HepG2 (cell line): Measurements from ENCODE around the gene EFNA2. TPM values are rescaled to one million over a fixed set of nuclear protein-coding genes. Genes with fewer than 3 reads are reported as not detected.

ENCODE experiments used
- ADNP ChIP-seq: sonication (generic); formaldehyde crosslinking; IDR thresholded peaks from 2 replicates; pipeline ENCODE4 v1.4.0; 2020; ENCODE audit warnings: missing genetic modification reagents
- BHLHE40 ChIP-seq: IDR thresholded peaks from 2 replicates; pipeline ENCODE4 v1.6.1; 2011; ENCODE audit warnings: low read length, improper control_type of control experiment
- CCAR2 ChIP-seq: fragments of 200-400 bp; formaldehyde crosslinking; optimal IDR thresholded peaks from 2 replicates; pipeline ENCODE3; 2018; ENCODE audit warnings: low read depth, mild to moderate bottlenecking, low read length, moderate library complexity
- DDIT3 ChIP-seq: sonication (generic); formaldehyde crosslinking; IDR thresholded peaks from 2 replicates; pipeline ENCODE4 v1.4.0; 2020; ENCODE audit warnings: mild to moderate bottlenecking, missing genetic modification reagents
- DNMT3B ChIP-seq: conservative IDR thresholded peaks from 2 replicates; pipeline ENCODE4 v1.6.1; 2016; ENCODE audit warnings: missing biosample characterization, control low read depth
- E2F1 ChIP-seq: sonication (generic); formaldehyde crosslinking; IDR thresholded peaks from 2 replicates; pipeline ENCODE4 v1.5.0; 2020; ENCODE audit warnings: missing genetic modification reagents
- MEIS2 ChIP-seq: sonication (generic); formaldehyde crosslinking; IDR thresholded peaks from 2 replicates; pipeline ENCODE4 v1.9.0; 2021; ENCODE audit warnings: mild to moderate bottlenecking, missing genetic modification reagents
- PCBP2 ChIP-seq: fragments of 200-400 bp; formaldehyde crosslinking; optimal IDR thresholded peaks from 2 replicates; pipeline ENCODE3; 2018; ENCODE audit warnings: low read length, low read depth; ENCODE audit not compliant: poor library complexity, severe bottlenecking
- PRDM15 ChIP-seq: sonication (generic); formaldehyde crosslinking; IDR thresholded peaks from 2 replicates; pipeline ENCODE4 v1.4.0; 2020; ENCODE audit warnings: missing genetic modification reagents
- RBM22 ChIP-seq: fragments of 200-400 bp; formaldehyde crosslinking; optimal IDR thresholded peaks from 2 replicates; pipeline ENCODE3; 2017; ENCODE audit warnings: mild to moderate bottlenecking, low read length, moderate library complexity
- SNAPC4 ChIP-seq: sonication (generic); formaldehyde crosslinking; IDR thresholded peaks from 2 replicates; pipeline ENCODE4 v1.4.0; 2020; ENCODE audit warnings: mild to moderate bottlenecking, missing genetic modification reagents
- SP2 ChIP-seq: sonication (generic); formaldehyde crosslinking; IDR thresholded peaks from 2 replicates; pipeline ENCODE4 v1.5.1; 2020; ENCODE audit warnings: mild to moderate bottlenecking, missing genetic modification reagents
- TRIM22 ChIP-seq: fragments of 450-650 bp; IDR thresholded peaks from 2 replicates; pipeline ENCODE4 v1.6.1; 2017
- ZFP1 ChIP-seq: IDR thresholded peaks from 2 replicates; pipeline ENCODE4 v1.6.1; 2016
- ZNF350 ChIP-seq: sonication (generic); formaldehyde crosslinking; IDR thresholded peaks from 2 replicates; pipeline ENCODE4 v1.4.0; 2020; ENCODE audit warnings: mild to moderate bottlenecking, low read depth, missing genetic modification reagents, borderline replicate concordance
- ZNF597 ChIP-seq: sonication (generic); formaldehyde crosslinking; IDR thresholded peaks from 2 replicates; pipeline ENCODE4 v1.5.0; 2020; ENCODE audit warnings: missing genetic modification reagents
- ZNF749 ChIP-seq: sonication (generic); formaldehyde crosslinking; IDR thresholded peaks from 2 replicates; pipeline ENCODE4 v1.8.0; 2022; ENCODE audit warnings: mild to moderate bottlenecking, missing genetic modification reagents, moderate library complexity, borderline replicate concordance
- polyA plus RNA-seq, 8 experiments: library from polyadenylated mRNA; depleted of rRNA in 3 of 8; stranded (reverse) in 7 of 8; unstranded in 1 of 8; fragments of >200 nt; fragmentation: Illumina TruSeq in 4 of 8; extraction: Trizol in 4 of 8; gene quantifications; 2 replicates each; pipeline versions ENCODE4 v1.2.1 to v1.2.3, GENCODE V29; 2011 to 2016; ENCODE audit warnings: low read depth in 4 of 8, missing spikeins in 1 of 8, mixed read lengths in 1 of 8; ENCODE audit not compliant: insufficient read depth in 1 of 8
- total RNA-seq, 5 experiments: library from RNA; depleted of rRNA; stranded (reverse); fragments of >200 nt; fragmentation: Illumina TruSeq; extraction: Trizol; gene quantifications; 2 replicates each; pipeline ENCODE4 v1.2.3, GENCODE V29; 2016; ENCODE audit warnings: low read depth in 1 of 5

Gene EFNA2
- total and polyA plus RNA-seq, 2 of the 13 experiments (the other 11 are each of a cell fraction or from before 2014, with no cell fraction given) = 6.0 to 9.9 TPM

- no peak for TF ChIP-seq ZNF350 (CRISPR knock-in tag)
- TF ChIP-seq ADNP (CRISPR knock-in tag) = no peak
- no peak; the same call in 1 of the 2 replicates for TF ChIP-seq ZFP1
- no peak for TF ChIP-seq PRDM15
- no peak for TF ChIP-seq DNMT3B
- no peak for TF ChIP-seq PCBP2
- TF ChIP-seq RBM22 = peak; percentile 87
- TF ChIP-seq SNAPC4 = 0 out of 2 replicates have a peak, but pooled peaks have one; percentile 39
- no peak for TF ChIP-seq E2F1 (CRISPR knock-in tag)
- TF ChIP-seq CCAR2 = no peak
- TF ChIP-seq ZNF749 (CRISPR knock-in tag) = no peak
- TF ChIP-seq MEIS2 (CRISPR knock-in tag) = no peak
- TF ChIP-seq SP2 (CRISPR knock-in tag) = peak; percentile 27; the same call in 1 of the 2 replicates
- no peak for TF ChIP-seq ZNF597
- TF ChIP-seq BHLHE40 = no peak
- TF ChIP-seq DDIT3 (CRISPR knock-in tag) = no peak
- TF ChIP-seq TRIM22 = no peak
Observed at GRCh38 chr19:1253514-1254080, 32.1 kb upstream of the EFNA2 start (continued).
